H1 (cell line): ENCODE results near the gene PREX1. TPM values are rescaled to one million over a fixed set of nuclear protein-coding genes. Genes with fewer than 3 reads are reported as not detected.

Experiments used
- CHD7 ChIP-seq: fragments of 300-600 bp; sonication (generic); IDR thresholded peaks from 2 replicates; pipeline ENCODE4 v1.7.1; 2012; ENCODE audit warnings: low read length, moderate library complexity, mild to moderate bottlenecking, inconsistent platforms; ENCODE audit not compliant: insufficient replicate concordance
- KDM1A ChIP-seq: fragments of 200-600, 300-600 bp; sonication (generic); IDR thresholded peaks from 2 replicates; pipeline ENCODE4 v1.7.1; 2016; ENCODE audit warnings: mild to moderate bottlenecking, low read length, borderline replicate concordance
- SAP30 ChIP-seq: fragments of 300-600 bp; sonication (generic); IDR thresholded peaks from 2 replicates; pipeline ENCODE4 v1.7.1; 2012; ENCODE audit warnings: low read length, moderate library complexity, mild to moderate bottlenecking, inconsistent platforms; ENCODE audit not compliant: insufficient read depth, insufficient replicate concordance
- SUZ12 ChIP-seq: fragments of 200-600 bp; sonication (generic); IDR thresholded peaks from 2 replicates; pipeline ENCODE4 v1.6.1; 2012; ENCODE audit warnings: mild to moderate bottlenecking, inconsistent platforms, low read length, moderate library complexity, mixed read lengths
- polyA plus RNA-seq, 7 experiments: library from polyadenylated mRNA; depleted of rRNA in 3 of 7; stranded (reverse) in 5 of 7; unstranded in 2 of 7; fragments of >200 nt in 5 of 7; fragments of 200-250 nt in 2 of 7; gene quantifications; 1 replicate in 5 of 7; 2 replicates in 1 of 7; 4 replicates in 1 of 7; pipeline versions ENCODE4 v1.2.1 to v1.2.3, GENCODE V29; 2011 to 2013; ENCODE audit warnings: missing spikeins in 2 of 7, mixed read lengths in 2 of 7
- total RNA-seq: library from RNA; stranded (reverse); fragmentation: NEBNext Ultra II Directional; extraction: Animal tissue kit (Norgen Biotek cat#: 25700); gene quantifications from 2 replicates; pipeline ENCODE4 v1.2.1, GENCODE V29; 2021

The PREX1 gene
- total and polyA plus RNA-seq, 2 of the 8 experiments (the other 6 are each of a cell fraction or from before 2014, with no cell fraction given) = 10.7 to 12.8 TPM

GRCh38 chr20:48821261-48821920 is 6.4 kb downstream of the PREX1 start (continued):
- TF ChIP-seq CHD7 (no peak), KDM1A (no peak), SUZ12 (no peak), SAP30 (no peak)
